NCI-H345 (cell line): Measurements from ENCODE around the gene EPB41.
A peak's percentile ranks its signal among the peaks of the same experiment; 100 is the strongest.
"Not testable (repeated sequence)": the region's sequence is repeated elsewhere in the genome, so short reads cannot be mapped to it uniquely, and the experiment has no call there.

Source experiments
- DNase-seq: peaks from one replicate; lab custom pipeline; 2025; lab: John Stamatoyannopoulos, UW

The EPB41 gene

GRCh38 chr1:28982198-28982597 lies 67.8 kb downstream of the EPB41 start:
- no peak for DNase-seq

GRCh38 chr1:28983091-28983490 lies 68.7 kb downstream of the EPB41 start:
- no peak for DNase-seq

GRCh38 chr1:28983509-28984310 lies 69.3 kb downstream of the EPB41 start:
- no peak for DNase-seq

- no peak for DNase-seq
These were observed 69.9 kb downstream of the EPB41 start for GRCh38 chr1:28984311-28984684.

GRCh38 chr1:28985427-28985826 lies 71.1 kb downstream of the EPB41 start:
- DNase-seq: no peak

- DNase-seq: no peak
These were observed 72.0 kb downstream of the EPB41 start for GRCh38 chr1:28986306-28986910.

GRCh38 chr1:29002792-29003191 lies 88.4 kb downstream of the EPB41 start:
- no peak for DNase-seq

GRCh38 chr1:29004288-29004687 lies 89.9 kb downstream of the EPB41 start:
- DNase-seq: no peak

- DNase-seq: no peak
These were observed 90.4 kb downstream of the EPB41 start for GRCh38 chr1:29004798-29005197.

GRCh38 chr1:29011775-29012174 lies 97.4 kb downstream of the EPB41 start:
- no peak for DNase-seq

GRCh38 chr1:29017235-29017634 lies 102.9 kb downstream of the EPB41 start:
- DNase-seq: no peak

- DNase-seq: no peak
These were observed 103.8 kb downstream of the EPB41 start for GRCh38 chr1:29017975-29018712.

GRCh38 chr1:29022620-29023019 lies 108.3 kb downstream of the EPB41 start:
- DNase-seq: no peak

GRCh38 chr1:29029667-29030066 lies 115.3 kb downstream of the EPB41 start:
- DNase-seq: no peak

GRCh38 chr1:29032841-29033240 lies 118.5 kb downstream of the EPB41 start:
- no peak for DNase-seq

GRCh38 chr1:29033829-29034466 lies 119.6 kb downstream of the EPB41 start:
- peak; percentile 49 for DNase-seq

- no peak for DNase-seq
These were observed 129.1 kb downstream of the EPB41 start for GRCh38 chr1:29043274-29043965.

GRCh38 chr1:29044010-29044409 lies 129.6 kb downstream of the EPB41 start:
- DNase-seq: no peak

GRCh38 chr1:29045663-29046062 lies 131.3 kb downstream of the EPB41 start:
- DNase-seq: not testable (repeated sequence)

GRCh38 chr1:29047142-29047541 lies 132.8 kb downstream of the EPB41 start:
- DNase-seq: no peak

- DNase-seq: no peak
These were observed 135.8 kb downstream of the EPB41 start for GRCh38 chr1:29050166-29050565.

- no peak for DNase-seq
These were observed 137.7 kb downstream of the EPB41 start for GRCh38 chr1:29052100-29052499.
